ENCODE measurements around the gene CD4.

GRCh38 chr12:6822426-6823135 lies 33.3 kb downstream of the CD4 start:
- TF ChIP-seq, protein P1, sequence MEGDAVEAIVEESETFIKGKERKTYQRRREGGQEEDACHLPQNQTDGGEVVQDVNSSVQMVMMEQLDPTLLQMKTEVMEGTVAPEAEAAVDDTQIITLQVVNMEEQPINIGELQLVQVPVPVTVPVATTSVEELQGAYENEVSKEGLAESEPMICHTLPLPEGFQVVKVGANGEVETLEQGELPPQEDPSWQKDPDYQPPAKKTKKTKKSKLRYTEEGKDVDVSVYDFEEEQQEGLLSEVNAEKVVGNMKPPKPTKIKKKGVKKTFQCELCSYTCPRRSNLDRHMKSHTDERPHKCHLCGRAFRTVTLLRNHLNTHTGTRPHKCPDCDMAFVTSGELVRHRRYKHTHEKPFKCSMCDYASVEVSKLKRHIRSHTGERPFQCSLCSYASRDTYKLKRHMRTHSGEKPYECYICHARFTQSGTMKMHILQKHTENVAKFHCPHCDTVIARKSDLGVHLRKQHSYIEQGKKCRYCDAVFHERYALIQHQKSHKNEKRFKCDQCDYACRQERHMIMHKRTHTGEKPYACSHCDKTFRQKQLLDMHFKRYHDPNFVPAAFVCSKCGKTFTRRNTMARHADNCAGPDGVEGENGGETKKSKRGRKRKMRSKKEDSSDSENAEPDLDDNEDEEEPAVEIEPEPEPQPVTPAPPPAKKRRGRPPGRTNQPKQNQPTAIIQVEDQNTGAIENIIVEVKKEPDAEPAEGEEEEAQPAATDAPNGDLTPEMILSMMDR (IDR thresholded peaks at IDR 0.05), result no peak
- TF ChIP-seq POLR2A (IDR thresholded peaks at IDR 0.05) (no peak), POLR2AphosphoS5 (IDR thresholded peaks at IDR 0.05) (no peak)
